ENCODE results near the gene ADGB.

ADGB gene

DNA sequence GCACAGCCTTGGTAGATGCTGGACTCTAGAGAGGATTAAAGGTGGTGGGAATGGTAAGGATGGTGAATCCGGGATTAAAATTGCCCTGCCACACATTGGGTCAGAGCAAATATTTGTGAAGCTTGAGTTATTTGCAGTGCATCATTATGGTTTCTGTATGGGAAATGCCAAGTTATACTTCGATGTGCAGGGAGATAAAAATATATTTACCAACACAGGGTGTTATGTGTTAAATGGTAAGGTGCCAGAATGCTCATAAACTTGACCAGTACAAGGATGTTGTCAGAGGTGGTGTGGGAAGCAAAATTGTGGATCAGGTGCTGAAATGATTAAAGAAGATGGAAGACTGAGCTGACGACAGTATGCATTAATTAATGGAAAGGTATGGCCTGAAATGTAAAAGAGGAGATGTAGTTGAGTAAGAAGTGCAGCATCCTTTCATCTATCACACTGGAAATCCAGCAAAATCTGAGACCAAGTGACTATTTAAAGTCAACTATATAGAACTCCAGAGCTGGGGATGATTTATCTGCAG lies 262.3 kb downstream of the ADGB start:
- no peak for DNase-seq (ENCODE audit: low read depth in 1 of 2, low spot score in 1 of 2)

DNA sequence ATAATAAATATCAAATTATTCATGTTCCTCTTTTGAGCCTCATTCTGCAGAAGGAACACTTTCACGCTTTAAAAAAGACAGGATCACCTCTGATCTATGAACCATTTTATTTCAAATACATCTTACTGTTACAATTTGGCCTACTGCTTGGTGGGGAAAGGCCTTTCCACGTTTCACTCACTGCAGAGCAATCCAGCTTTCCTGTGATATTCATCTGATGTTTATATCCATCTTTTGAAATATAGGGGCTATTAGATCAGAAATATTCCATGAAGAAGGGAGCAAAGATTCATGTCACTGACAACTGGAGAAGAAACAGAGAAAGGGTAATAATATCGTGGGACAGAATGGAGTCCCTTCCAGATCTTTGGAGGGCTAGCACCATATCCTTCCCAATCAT lies 262.9 kb downstream of the ADGB start:
- DNase-seq (ENCODE audit: low read depth in 1 of 2, low spot score in 1 of 2) = no peak

DNA sequence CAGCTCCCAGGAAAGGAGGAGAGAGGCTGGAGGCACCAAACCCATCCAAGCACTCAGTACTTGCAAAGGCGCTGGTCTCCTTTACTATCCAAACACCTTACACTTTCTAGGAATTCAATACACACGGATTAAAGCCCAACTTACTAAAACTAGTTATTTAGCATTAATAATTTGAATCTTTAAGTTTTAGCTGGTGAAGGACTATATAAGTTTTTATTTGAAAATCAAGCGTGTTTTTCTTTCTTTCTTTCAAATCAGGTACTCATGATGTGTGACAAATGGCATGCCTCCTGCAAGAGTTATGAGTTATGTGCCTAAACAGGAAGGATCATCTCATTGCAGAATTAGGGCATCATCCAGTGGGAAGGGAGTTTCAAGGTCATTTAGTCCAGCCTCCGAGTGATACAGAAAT lies 263.7 kb downstream of the ADGB start:
- DNase-seq (ENCODE audit: low read depth in 1 of 2, low spot score in 1 of 2) = no peak

DNA sequence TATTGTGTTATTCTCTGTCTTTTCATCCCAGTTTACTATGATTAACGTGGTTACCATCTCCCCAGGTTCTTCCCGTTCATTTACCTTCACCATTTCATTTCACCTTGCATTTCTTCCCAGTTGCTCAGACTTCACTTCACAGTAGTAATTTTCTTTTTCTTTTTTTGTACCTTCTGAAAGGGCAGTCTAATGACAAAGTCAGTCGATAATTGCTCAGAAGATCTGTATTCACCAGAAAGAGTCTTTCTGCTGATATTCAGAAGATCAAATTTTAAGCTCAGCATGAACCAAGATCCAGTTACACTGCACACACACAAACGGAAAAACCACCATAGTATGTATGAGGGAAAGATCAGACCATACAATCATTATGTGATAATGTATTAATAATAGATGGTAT lies 265.5 kb downstream of the ADGB start:
- no peak for DNase-seq (ENCODE audit: low read depth in 1 of 2, low spot score in 1 of 2)

DNA sequence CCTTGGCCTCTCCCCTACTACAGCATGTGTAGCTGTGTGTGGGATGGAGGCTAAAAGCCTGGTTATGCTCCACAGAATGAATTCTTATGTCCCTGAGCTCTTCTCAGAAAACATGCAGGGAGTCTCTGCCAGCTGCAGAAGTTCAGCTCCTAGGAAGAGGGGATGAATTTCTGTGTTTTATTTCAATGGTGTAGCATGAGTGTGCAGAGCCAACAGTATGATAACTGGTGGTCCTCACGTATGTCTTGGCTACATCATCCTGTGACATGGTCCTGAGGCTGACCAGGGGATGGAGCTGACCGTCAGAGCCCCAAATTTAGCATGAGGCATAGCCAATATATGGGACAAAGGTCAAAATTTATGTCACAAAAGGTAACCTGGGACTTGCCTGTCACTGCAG lies 266.1 kb downstream of the ADGB start:
- DNase-seq (ENCODE audit: low read depth in 1 of 2, low spot score in 1 of 2) = no peak

All from activated T-helper 1 cell treated with anti-CD3 and anti-CD28 coated beads, Interleukin-2, amount 50 U/mL, for 16 hours (primary cell).